GM21717 (cell line): ENCODE results near the gene TYW1.
A peak's percentile ranks its signal among the peaks of the same experiment; 100 is the strongest.
"Not testable (repeated sequence)": the region's sequence is repeated elsewhere in the genome, so short reads cannot be mapped to it uniquely, and the experiment has no call there.

Source experiments
- ATAC-seq: cut with Tn5 transposase; IDR thresholded peaks from one replicate; pipeline ENCODE4 v1.9.1; 2021; ENCODE audit warnings: mild to moderate bottlenecking, moderate library complexity; ENCODE audit not compliant: unreplicated experiment

Gene TYW1

DNA sequence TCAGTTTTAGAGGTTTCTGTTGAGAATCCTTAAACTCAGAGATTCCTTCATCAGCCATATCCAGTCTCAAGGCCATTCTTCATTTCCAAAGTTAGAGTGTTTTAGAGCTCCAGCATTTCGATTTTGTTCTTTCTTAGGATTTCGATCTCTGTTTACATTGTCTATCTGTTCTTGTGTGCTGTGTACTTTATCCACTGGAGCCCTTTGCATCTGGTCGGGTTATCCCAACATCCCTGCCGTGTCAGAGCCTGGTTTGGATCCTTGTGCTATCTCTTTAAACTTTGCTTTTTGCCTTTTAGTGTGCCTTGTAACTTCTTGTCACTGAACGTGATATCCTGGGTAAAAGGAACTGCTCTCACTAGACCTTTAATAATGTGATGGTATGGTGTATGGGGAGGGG, 131.6 kb downstream of the TYW1 start:
- not testable (repeated sequence) for ATAC-seq

DNA sequence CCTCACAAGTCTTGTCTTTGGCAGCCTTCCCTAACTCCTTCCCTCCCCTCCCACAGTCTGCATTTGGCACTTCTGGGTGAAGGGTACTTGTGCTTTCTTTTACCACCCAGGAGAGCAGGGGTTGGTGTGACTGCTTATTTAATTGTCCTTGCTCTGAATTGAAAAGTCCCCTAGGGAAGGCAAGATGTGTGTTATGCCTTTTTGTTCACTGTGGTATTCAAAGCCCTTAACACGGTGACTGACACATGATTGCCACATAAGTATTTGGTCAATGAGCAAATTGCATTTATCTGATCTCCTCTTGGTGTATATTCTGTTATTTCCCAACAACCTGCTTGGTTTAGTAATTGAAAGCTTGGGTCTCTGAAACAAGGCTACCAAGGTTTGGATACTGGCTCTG, 134.1 kb downstream of the TYW1 start:
- ATAC-seq = not testable (repeated sequence)

DNA sequence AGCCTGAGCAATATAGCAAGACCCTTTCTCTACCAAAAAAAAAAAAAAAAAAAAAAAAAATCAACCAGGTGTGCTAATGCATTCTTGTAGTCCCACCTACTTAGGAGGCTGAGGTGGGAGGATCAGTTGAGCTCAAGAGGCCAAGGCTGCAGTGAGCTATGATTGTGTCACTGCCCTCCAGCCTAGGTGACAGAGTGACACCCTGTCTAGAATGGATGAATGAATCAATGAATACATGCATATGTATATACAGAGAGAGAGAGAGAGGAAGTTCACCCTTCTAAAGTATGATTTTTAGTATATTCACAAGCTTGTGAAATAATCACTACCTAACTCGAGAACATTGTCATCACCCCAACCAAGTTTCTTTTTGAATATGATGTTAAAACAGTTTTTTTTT, 138.3 kb downstream of the TYW1 start:
- not testable (repeated sequence) for ATAC-seq

DNA sequence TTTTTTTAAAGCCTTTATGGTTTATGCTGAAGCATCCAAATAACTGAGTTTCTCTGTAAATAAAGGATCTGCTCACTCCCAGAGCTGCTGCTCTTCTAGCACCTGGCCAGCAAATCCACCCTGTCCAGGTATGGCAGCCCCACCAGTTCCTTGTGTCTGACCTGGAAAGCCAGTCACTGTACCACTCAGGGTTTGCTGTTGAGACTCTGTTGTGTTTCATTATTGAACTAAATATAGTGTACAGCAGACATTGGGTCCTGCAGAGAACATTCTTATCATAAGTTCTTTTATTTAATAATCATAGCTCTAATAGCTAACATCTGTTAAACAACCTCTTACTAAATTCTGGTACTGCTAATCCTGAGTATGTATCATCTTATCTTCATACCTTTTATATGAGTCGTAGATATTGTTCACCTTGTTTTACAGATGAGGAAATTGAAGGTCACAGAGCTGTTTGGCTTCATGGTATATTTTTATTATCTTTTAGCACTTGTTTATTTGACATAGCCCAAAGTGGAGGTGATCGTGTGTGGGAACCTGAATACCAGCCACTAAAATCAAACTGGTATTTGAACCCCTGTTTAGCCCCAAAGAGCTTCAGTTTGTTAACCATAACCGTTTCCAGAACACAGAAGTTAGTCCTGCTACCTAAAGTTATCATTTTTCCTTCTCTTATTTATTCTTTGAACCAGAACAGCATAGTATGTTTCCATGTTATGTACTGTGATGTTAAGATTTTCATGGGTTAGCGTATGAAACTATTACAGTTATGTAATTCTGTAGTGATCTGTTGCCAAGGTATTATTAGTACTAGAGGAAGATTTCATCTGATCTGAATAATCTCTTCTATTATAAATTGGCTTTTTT, 139.2 kb downstream of the TYW1 start:
- ATAC-seq = not testable (repeated sequence)

DNA sequence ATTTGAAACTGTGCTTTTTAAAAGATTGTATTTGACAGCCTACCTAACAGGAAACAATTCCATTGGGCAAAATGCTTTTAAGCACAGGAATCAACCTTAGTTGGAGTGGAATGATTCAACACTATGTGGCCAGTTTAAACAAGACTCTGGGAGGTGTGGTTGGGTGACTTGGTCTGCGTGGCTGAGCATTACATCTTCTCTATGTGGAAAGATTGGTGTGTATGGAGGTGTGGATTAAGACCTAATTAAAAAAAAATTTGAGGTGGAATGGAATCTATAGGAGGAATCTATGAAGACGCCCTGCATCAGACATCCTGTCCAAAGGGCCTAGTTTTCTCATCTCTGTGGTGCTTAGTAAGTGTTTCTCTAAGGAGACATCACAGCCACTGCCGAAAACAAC, 140.9 kb downstream of the TYW1 start:
- not testable (repeated sequence) for ATAC-seq

DNA sequence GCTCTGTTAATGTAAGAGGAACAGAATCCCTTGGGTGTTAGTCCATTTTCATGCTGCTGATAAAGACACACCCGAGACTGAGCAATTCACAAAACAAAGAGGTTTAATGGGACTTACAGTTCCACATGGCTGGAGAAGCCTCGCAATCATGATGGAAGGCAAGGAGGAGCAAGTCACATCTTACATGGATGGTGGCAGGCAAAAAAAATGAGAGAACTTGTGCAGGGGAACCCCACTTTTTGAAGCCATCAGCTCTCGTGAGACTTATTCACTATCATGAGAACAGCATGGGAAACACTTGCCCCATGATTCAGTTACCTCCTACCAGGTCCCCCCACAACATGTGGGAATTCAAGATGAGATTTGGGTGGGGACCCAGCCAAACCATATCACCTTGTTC, 143.2 kb downstream of the TYW1 start:
- ATAC-seq = not testable (repeated sequence)

DNA sequence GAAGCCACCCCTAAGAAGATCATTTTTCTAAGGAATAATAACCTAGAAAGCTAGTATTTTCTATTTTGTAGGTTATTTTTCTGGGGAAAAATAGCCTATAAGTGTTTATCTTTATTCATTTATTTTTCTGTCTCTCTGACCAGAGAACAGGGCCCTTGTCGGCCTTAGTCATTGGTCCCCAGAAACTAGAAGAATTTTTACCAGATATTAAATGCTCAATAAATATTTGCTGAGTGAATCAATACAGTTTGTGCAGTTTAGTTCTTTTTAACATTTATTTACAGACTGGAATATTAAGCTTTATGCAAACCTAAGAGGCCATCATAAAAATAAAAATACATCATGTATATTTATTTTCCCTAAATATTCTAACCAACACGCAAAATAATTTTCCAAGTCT, 144.4 kb downstream of the TYW1 start:
- not testable (repeated sequence) for ATAC-seq

DNA sequence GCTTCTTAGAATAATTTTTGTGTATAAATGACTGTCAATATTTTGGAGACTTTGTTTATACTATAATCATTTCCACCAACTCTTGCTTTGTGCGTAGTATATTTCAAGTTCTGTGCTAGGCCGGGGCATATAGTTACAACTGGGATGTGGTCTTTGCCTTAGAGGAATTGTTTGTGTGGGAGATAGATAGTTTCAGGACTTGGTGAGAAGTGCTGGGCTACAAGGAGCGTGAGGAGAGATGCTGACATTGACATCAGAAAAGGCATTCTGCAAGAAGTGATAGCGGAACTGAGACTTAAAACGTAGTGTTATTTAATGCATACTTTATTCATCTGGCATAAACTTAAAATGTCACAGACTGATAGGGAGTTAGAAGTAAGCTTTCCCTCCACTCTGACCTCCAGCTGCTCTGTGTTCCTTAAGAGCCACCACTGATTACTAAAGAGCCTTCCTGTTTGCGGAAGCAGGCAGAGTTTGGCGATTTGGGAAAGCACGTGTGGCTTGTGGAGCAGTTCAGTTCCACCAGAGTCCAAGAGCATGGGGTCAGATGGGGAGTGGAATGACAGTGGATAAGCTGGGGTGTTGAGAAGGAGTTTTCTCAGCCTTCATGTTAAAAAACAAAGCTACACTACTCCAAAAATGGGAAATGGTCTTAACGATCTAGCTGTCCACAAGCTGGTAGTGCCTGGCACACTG, 146.6 kb downstream of the TYW1 start:
- ATAC-seq = not testable (repeated sequence)

DNA sequence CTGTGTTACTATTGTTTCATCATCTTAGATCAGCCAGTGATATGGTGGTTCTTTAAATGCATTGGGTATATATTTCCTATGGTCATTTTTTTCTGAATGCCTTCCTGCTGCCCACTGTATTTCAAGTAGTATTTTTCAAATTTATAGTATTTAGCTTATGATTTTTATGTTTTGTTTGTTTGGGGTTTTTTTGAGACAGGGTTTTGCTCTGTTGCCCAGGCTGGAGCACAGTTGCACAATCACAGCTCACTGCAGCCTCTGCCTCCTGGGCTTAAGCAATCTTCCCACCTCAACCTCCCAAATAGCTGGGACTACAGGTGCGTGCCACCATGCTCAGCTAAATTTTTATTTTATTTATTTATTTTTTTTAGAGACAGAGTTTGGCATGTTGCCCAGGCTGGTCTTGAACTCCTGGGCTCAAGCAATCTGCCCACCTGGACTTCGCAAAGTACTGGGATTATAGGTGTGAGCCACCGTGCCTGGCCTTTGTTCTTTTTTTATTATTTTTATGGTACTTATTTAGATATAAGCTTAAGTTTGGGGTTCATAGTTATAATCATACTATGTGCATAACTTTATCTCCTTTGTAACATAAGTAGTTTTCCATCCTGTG, 149.1 kb downstream of the TYW1 start:
- ATAC-seq = not testable (repeated sequence)

DNA sequence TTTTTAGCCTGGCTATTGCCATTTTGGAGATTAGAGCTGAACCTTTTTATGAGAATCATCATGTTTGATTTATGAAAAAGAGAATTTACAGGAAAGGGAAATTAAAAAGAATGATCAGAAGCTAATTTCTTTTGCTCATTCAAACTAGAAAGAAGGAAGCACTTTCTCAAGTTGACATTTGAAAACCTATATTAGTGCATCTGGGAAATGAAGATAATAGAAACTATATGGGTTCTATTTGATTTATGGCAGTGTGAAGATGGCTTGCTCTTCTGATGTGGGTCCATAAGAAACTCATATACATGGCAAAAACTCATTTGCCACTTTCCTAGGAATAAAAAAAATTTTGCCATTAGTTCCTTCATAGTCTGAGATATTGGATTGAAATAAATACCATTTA, 152.5 kb downstream of the TYW1 start:
- not testable (repeated sequence) for ATAC-seq

DNA sequence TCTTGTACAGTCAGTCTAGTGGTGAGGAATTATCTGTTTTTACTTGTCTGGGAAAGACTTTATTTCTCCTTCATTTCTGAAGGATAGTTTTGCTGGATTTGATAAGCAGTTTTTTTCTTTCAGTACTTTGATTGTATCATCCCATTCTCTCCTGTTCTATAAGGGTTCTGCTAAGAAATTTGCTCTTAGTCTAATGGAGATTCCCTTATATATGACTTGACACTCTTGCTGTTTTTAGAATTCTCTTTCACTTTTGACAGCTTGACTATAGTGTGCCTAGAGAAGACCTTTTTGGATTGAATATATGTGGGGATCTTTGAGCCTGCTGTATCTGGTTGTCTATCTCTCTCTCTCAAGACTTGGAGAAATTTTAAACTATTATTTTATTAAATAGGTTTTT, 157.7 kb downstream of the TYW1 start:
- ATAC-seq = not testable (repeated sequence)

DNA sequence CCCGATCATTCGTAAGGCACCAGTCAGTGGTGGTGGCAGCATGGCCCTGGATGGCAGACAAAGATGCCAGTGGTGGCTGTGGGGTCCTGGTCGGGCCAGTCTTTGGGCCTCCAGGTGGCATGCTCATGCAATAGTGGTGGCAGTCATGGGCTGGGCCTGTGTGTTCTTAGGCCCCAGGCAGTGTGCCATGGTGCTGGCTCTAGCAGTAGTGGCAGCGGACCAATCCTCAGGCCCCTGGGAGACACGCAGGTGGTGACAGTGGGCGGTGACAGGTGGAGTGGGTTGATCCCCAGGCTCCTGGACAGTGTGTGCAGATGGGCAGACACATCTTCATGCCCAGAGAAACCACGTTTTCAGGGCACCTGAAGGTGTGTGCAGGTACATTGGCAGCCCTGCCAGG, 159.4 kb downstream of the TYW1 start:
- ATAC-seq = not testable (repeated sequence)

DNA sequence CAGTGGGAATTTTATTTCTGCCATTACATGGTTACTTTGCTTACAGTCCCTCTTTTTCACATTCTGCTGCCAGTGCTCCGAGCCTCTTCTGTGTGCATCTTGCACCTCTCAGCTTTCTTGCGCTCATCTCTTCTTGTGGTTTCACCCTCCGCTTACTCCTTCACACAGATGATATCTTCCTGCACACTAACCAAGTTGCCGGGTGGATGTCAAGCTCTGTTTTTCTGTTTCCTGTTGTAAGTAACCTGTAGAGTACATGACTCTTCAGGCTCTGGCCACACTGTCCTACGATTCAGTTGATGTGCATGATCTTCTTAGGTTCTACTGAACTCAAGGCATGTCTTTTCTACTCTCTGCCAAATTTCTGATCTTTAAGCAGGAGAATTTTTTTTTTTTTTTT, 166.7 kb downstream of the TYW1 start:
- ATAC-seq = peak; percentile 76

DNA sequence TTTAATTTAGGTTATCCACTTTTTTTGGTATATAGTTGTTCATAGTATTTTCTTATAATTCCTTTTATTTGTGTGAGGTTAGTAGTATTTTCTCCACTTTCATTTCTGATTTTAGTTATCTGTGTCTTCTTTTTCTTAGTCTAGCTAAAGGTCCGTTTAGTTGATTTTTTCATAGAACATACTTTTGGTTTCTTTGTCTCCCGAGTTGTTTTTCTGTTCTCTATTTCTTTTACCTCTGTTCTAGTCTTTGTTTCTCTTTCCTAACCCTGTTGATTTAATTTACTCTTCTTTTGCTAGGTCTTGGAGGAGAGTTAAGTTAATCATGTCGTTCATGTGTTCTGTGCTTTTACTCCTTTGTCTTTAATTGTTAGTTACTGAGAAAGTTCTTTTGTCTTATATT, 174.5 kb downstream of the TYW1 start:
- peak; percentile 78 for ATAC-seq

DNA sequence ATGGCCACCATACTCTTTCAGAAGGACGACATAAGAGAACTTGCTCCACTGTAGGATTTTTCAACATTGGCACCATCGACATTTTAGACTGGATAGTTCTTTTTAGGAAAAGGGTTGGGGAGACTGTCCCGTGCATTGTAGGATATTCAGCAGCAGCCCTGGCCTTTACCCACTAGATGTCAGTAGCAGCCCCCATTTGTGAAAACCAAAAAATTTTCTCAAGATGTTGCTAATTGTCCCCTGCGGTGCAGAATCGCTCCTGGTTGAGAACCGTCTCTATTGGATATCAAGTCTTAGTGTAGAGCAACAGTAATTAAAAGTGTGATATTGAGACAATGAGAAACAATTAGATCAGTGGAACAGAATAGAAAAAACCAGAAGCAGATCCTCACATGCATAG, 180.1 kb downstream of the TYW1 start:
- ATAC-seq = not testable (repeated sequence)

DNA sequence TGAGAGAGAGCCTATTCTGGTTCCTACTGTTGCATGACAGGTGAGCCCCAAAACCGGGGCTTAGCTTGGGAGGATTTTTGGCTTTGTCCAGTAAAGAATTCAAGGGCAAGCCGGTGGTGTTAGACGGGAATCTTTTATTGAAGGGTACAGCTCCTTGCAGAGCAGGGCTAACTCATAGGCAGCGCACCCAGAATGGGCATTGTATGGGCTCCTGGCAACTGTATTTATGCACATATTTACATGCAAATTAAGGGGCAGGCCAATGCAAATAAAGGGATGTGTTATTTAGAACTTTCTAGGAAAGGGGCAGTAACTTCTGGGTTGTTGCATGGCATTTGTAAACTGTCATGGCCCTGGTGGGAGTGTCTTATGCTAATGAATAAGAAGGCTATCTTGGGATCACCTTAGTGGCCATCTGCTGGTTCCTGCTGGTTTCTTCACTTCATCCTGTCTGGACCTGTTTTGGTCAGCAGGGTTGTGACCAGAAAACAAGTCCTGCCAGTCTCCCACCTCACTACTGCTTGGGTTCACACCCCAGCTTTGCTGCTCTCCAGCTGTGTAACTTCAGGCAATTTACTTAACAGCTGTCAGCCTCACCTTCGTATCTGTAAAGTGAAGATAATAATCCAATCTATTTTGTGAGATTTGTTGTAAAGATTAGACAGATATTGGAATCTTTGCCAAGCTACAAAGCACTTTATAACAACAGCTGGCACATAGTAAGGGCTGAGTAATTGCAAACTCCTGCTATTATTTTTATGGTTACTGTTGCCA, 182.5 kb downstream of the TYW1 start:
- not testable (repeated sequence) for ATAC-seq

DNA sequence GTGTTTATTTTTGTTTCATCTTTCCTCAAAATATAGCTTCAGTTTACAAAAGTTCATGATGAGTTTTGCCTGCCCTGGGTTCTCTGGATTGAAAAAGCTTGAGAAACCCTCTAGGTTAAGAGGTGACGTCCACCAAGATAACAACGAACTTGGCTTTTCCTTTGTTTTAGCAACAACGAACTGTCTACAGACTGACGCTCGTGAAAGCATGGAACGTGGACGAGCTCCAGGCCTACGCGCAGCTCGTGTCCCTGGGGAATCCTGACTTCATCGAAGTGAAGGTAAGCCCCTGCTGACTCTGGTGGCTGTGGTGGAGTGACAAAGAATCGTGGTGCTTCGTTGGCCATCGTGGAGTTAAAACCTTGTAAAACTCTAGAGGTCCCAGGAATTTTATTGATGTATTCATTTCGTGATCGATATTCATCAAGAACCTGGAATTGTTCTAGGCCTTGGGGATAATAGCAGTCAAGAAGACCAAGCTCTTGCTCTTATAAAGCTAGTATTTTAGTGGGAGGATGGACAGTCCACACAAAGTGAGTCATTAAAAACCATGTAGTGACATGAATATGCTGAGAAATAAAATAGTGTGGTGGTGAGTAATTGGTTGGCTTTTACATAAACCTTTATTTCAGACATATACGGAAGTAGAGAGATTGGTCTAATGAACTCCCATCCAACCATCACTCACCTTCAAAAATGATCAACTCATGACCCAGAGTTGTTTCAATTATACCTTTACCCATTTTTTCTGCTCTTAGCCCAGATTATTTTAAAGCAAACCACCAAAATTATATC, 186.5 kb downstream of the TYW1 start:
- ATAC-seq = not testable (repeated sequence)

DNA sequence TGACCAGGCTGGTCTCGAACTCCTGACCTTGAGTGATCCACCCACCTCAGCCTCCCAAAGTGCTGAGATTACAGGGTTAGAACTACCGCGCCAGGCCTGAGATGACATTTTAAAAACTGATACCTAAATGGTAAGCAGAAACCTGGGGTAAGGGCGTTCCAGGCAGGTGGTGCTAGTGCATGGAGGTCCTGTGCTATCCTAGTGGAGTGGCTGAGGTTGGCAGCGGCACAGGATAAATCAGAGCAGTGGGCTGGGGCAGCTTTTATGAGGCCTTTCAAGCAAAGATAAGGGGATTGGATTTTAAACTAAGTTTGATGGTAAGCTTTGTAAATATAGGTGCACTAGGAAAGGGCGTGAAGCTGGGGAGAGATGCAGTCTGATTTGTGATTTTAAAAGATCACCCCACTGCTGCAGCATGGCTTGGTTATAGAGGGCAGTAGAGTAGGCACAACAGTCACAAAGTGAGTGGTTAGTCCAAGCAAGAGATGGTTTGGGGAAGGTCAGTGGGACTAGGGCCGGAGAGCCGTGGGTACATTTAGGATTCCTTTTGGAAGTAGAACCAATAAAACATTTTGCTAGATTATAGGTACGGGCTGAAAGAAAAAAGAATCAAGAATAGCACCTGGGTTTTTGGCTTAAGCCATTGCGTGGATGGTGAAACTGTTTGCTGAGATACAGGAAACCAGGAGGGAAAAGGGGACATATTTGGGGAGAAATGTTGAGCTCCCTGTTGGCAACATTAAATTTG, 188.5 kb downstream of the TYW1 start:
- ATAC-seq = not testable (repeated sequence)

DNA sequence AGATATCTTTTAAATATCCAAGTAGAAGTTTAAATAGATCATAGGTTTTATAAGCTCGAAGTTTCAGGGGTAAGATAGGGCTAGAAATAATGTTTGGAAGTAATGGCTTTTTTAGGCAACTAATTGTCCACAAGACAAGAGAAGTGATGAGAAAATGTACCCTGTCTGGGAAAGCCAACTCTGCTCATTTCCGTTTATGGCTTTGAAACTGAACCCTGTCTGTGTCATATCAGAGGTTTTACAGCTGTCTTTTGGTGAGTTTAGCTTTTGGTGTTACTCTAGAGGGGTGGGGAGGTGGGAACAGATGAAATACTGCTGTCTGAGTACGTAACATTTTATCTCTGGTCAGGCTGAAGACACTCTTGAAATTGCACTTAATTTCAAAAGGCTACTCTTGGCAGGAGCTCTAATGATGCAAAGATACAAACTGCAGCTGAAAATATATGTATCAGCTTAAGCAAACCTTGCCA, 189.1 kb downstream of the TYW1 start:
- not testable (repeated sequence) for ATAC-seq
